ENCODE measurements around the gene ASAP3.
"Not testable (repeated sequence)": the region's sequence is repeated elsewhere in the genome, so short reads cannot be mapped to it uniquely, and the experiment has no call there.

ASAP3 gene

DNA sequence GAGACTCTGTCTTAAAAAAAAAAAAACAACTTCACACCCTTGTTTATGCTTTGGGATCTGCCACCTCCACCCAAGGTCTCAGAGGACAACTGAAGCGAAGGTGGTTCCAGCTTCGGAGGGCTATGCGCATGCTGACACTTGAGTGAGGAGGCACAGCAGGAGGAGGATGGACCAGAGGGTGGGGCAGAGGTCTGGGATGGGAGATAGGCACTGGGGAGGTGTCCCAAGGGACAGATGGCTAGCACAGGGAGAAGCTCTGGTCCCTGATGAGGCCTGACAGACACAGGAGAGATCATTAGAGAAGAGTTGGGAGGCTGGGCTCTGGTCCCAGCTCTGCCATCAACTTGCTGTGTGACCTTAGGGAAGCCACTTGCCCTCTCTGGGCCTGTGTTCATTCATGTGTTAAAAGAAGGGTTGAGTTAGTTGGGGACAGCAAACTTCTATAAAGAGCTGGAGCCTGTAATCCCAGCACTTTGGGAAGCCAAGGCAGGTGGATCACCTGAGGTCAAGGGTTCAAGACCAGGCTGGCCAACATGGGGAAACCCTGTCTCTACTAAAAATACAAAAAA is 30.2 kb upstream of the ASAP3 start:
- no peak for DNase-seq

- no peak for DNase-seq
These were observed 25.9 kb upstream of the ASAP3 start for GRCh38 chr1:23509896-23510295.

DNA sequence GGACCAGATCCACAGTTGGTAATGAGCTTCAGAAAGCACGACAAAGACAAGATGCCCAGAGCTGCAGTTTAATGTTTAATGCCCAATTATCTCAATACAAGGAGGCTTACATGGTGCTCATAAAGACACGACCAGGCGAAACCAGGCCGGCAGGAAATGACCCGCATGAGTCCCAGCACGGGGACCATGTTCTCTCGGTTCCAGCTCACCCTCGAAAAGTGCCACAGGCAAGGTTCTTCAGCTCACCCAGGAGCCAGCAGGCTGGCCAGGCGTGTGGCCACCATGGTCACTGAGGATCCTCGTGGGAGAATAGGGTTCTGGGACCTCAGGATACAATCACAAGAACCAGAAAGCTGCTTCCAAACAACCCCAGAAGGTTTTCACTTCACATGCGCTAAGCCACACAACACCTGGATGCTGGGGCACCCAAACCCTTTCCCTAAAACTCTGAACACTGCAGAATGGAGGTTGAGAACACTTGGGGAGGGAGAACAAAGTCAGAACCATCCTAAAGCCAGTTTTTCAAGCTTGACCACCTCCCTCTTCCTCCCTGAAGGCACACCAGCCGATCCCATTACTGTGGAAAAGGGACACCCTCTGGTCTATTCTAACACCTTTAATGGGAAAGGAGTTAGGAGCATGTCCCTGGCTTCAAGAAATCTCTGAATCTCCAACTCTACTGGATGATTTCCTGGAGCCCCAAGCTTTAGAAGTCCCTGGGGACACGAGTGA is 22.6 kb upstream of the ASAP3 start:
- DNase-seq, result no peak

- DNase-seq, result no peak
These were observed 21.9 kb upstream of the ASAP3 start for GRCh38 chr1:23505851-23506250.

GRCh38 chr1:23504156-23504555 is 20.2 kb upstream of the ASAP3 start:
- DNase-seq, result not testable (repeated sequence)

DNA sequence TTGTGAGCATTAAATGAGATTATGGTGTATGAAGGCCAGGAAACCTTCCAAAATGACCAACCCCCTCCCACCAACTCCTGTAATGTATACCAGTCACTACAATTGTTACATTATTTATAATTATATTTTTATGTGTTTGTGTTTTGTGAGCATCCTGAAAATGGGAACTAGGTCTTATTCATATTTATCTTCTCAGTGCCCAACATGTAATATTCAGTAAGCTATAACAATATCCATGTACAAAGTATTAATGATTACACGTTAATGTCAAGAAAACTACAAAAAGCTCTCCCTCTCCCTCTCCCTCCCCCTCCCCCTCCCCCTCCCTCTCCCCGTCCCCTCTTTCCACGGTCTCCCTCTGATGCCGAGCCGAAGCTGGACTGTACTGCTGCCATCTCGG is 19.0 kb upstream of the ASAP3 start:
- DNase-seq, result no peak

GRCh38 chr1:23500466-23500865 is 16.5 kb upstream of the ASAP3 start:
- no peak for DNase-seq

DNA sequence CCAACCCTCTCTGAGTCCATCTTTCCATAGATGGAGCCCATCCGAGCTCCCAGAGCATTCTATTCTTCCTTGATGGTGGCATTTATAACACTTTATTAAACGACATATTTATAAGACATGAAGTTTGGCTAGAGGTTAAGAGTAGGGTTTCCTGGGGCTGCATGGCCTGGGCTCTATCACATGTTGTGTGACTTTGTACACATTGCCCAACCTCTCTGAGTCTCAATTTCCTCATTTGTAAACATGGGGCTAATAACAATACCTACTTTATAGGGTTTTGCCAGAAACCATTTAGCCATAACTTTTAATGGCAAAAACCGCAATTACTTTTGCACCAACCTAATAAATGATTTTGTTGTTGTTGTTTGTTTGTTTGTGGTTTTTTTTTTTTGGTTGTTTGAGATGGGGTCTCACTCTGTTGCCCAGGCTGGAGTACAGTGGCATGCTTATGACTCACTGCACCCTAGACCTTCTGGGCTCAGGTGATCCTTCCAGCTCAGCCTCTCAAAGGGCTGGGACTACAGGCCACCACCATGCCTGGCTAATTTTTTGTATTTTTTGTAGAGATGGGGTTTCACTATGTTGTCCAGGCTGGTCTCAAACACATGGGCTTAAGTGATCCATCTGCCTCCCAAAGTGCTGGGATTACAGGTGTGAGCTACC is 13.9 kb upstream of the ASAP3 start:
- DNase-seq, result no peak

GRCh38 chr1:23496490-23497181 is 12.7 kb upstream of the ASAP3 start:
- DNase-seq, result no peak

DNA sequence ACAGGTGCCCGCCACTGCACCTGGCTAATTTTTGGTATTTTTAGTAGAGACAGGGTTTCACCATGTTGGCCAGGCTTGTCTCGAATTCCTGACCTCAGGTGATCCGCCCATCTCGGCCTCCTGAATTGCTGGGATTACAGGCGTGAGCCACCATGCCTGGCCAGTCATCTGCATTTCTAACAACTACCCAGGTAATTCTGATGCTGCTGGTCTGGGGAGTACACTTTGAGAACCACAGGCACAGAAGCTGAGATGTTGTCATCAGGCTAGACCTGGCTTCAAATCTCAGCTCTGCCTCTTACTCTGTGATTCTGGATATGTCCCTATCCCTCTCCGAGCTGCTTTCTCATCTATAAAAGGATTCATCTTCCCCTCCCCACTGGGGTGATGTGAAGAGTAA is 10.9 kb upstream of the ASAP3 start:
- DNase-seq, result not testable (repeated sequence)

DNA sequence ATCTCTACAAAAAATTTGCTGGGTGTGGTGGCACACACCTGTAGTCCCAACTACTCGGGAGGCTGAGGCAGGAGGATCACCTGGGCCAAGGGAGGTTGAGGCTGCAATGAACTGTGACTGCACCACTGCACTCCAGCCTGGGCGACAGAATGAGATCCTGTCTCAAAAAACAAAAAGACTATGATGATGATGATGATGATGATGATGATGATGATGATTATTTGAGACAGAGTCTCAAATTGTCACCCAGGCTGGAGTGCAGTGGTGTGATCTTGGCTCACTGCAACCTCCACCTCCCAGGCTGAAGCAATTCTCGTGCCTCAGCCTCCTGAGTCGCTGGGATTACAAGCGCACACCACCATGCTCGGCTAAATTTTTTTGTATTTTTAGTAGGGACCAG is 8.8 kb upstream of the ASAP3 start:
- not testable (repeated sequence) for DNase-seq

- no peak for DNase-seq
These were observed 8.2 kb upstream of the ASAP3 start for GRCh38 chr1:23492132-23492720.

DNA sequence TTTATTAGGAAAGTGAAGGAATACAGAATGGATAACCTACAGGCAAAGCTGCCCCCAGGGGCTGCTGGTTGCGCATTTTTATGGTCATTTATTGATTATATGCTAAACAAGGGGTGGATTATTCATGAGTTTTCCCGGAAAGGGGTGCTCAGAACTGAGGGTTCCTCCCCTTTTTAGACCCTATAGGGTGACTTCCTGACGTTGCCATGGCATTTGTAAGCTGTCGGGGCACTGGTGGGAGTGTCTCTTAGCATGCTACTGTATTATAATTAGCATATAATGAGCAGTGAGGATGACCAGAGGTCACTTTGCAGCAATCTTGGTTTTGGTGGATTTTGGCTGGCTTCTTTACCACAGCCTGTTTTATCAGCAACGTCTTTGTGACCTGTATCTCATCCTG is 5.9 kb upstream of the ASAP3 start:
- DNase-seq, result no peak

- DNase-seq, result no peak
These were observed 988 bp upstream of the ASAP3 start for GRCh38 chr1:23485002-23485332.

GRCh38 chr1:23484253-23485001 is 448 bp upstream of the ASAP3 start:
- peak; percentile 80 to 82 for DNase-seq

DNA sequence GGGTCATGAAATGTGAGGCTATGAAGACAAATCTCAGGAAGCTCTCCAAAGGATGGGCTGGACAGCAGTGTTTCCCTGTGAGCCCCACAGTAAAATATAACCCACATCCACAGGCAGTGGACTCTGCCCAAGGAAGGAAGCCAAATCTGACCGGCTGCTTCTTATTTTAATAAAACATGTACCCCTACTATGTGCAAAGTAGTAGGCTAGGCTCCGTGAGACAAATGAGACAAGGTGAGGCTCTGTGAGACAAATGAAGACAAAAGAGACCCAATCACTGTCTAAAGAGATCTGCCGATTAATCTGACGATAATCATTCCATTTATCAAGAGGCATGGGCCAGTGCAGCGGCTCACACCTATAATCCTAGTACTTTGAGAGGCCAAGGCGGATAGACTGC is 2.1 kb downstream of the ASAP3 start:
- DNase-seq, result no peak

DNA sequence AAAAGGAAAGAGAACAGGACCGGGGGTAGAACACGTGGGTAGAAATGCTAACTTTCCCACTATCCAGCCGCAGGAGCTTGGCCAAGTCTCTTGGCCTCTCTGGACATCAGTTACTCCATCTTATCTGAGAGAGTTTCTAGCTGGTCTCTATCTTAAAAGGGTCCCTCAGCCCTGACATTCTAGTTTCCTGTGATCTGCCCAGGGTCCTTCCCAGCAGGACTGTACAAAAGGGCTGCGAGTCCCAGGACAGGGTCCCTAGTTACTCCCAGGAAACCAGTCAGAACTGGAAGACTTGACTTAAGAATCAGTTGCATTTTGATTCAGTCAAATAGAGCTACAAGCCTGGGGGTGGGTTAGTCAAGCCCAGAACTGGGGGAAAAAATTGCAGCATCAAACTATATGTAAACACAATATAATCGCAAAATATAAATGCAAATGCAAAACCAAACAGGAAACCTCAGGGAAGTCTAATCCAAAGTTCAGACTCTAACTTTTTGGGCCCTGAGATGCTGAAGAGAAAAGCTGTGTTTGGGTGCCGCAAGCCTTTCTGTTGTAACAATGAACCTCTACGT is 2.9 kb downstream of the ASAP3 start:
- DNase-seq, result no peak

- no peak for DNase-seq
These were observed 3.6 kb downstream of the ASAP3 start for GRCh38 chr1:23480187-23481025.

GRCh38 chr1:23479666-23479941 is 4.4 kb downstream of the ASAP3 start:
- no peak for DNase-seq

DNA sequence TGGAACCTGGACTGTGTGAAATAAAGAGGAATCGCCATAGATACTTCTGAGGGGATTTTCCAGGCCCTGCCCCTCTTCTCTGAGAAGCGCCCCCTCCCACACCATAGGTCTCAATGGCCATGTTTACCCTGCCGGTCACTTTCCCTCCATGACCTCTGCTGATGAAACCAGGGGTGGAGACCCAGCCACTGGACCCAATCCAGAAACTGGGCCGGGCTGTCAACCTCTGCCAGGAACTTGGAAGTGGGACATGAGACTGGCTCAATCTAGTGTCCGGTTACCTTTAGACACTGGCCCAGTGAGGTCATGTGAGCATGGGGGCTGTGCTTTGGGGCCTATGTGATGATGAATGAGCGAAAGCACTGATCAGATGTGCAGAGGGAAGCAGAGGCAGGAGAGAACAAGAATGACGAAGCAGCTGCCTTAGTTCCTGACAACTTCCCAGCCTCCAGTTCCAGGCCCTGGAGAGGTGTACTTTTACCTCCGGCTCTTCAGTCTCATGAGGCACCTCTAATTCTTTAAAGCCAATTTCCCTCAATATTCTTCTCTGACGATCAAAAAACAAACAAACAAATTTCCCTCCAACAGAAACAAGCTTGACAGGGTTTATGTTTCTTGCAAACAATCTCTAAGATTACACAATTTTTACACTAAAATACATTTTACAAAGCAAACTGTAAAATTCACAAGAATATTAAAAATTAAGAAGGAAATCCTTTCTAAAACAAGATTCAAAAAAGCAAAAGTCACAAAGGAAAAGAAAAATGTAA is 4.9 kb downstream of the ASAP3 start:
- DNase-seq, result no peak

Measured in stimulated activated CD4-positive, alpha-beta T cell treated with anti-CD3 and anti-CD28 coated beads, Interleukin-2, amount 100 ng/mL, for 48 hours (primary cell).